ENCODE results near the gene KCTD14.
"Not testable (repeated sequence)": the region's sequence is repeated elsewhere in the genome, so short reads cannot be mapped to it uniquely, and the experiment has no call there.

The KCTD14 gene

DNA sequence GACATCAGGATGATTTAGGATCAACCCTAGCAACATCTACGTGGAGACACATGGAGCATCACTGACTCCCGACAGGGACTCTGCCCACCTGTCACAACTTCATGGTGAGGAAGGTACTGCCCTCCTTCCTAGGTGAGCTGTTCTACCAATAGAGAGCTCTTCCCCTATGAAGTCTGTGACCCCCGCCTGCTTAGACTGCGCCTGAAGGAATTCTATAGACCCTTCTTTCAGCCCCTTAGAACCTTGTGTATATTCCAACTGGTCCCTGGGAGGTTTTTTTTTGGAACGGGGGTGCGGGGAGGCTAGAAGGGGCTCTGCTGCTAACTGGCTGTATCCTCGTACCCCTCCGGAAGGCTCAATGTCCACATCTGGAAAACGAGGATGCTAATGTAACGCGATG is 29.2 kb downstream of the KCTD14 start:
- ATAC-seq (ENCODE audit: low read depth): no peak
- no peaks in the 10 kb centered on the region for H3K27me3 ChIP-seq (ENCODE audit: insufficient read depth, poor library complexity, severe bottlenecking)
- peak overlapping the region; percentile 52 for H3K27ac ChIP-seq (ENCODE audit: poor library complexity, severe bottlenecking)
- H3K4me1 ChIP-seq (ENCODE audit: insufficient read depth, poor library complexity, severe bottlenecking): no peaks in the 10 kb centered on the region
- H3K36me3 ChIP-seq (ENCODE audit: low read depth): peaks cover 18% of the 10 kb centered on the region; the same call in 1 of the 2 replicates
- H3K9me3 ChIP-seq (ENCODE audit: severe bottlenecking): no peaks in the 10 kb centered on the region
- DNase-seq (ENCODE audit: low spot score): no peak
- H3K4me3 ChIP-seq (ENCODE audit: severe bottlenecking): peak overlapping the region; percentile 66
- TF ChIP-seq, protein P1, sequence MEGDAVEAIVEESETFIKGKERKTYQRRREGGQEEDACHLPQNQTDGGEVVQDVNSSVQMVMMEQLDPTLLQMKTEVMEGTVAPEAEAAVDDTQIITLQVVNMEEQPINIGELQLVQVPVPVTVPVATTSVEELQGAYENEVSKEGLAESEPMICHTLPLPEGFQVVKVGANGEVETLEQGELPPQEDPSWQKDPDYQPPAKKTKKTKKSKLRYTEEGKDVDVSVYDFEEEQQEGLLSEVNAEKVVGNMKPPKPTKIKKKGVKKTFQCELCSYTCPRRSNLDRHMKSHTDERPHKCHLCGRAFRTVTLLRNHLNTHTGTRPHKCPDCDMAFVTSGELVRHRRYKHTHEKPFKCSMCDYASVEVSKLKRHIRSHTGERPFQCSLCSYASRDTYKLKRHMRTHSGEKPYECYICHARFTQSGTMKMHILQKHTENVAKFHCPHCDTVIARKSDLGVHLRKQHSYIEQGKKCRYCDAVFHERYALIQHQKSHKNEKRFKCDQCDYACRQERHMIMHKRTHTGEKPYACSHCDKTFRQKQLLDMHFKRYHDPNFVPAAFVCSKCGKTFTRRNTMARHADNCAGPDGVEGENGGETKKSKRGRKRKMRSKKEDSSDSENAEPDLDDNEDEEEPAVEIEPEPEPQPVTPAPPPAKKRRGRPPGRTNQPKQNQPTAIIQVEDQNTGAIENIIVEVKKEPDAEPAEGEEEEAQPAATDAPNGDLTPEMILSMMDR (IDR thresholded peaks at IDR 0.05; ENCODE audit: poor library complexity, severe bottlenecking): no peak

DNA sequence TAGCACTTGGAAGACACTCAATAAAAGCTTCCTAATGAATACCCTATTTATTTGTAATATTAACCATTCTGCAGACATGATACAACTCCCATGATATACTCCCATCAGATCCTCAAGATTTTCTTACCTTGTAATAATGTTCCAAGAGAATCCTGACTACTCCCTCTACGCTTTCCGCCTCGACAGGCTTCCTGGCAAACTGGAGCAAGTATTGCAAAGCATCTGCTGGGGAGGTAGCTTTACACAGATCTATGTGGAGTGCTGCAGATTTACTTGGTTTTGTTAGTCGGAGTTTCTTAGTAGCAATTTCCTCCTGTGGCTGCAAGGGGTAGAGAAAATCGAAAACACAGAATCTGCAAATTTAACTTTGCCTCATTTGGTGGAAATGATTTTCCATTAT is 32.1 kb downstream of the KCTD14 start:
- Histone ChIP-seq H3K27ac (ENCODE audit: poor library complexity, severe bottlenecking) (no peak overlapping the region), H3K27me3 (ENCODE audit: insufficient read depth, poor library complexity, severe bottlenecking) (no peaks in the 10 kb centered on the region), H3K36me3 (ENCODE audit: low read depth) (peaks cover 41% of the 10 kb centered on the region), H3K4me1 (ENCODE audit: insufficient read depth, poor library complexity, severe bottlenecking) (no peaks in the 10 kb centered on the region), H3K4me3 (ENCODE audit: severe bottlenecking) (no peak overlapping the region), H3K9me3 (ENCODE audit: severe bottlenecking) (no peaks in the 10 kb centered on the region)
- DNase-seq (ENCODE audit: low spot score) (no peak), ATAC-seq (ENCODE audit: low read depth) (no peak)
- TF ChIP-seq, protein P1 (IDR thresholded peaks at IDR 0.05; ENCODE audit: poor library complexity, severe bottlenecking): no peak

DNA sequence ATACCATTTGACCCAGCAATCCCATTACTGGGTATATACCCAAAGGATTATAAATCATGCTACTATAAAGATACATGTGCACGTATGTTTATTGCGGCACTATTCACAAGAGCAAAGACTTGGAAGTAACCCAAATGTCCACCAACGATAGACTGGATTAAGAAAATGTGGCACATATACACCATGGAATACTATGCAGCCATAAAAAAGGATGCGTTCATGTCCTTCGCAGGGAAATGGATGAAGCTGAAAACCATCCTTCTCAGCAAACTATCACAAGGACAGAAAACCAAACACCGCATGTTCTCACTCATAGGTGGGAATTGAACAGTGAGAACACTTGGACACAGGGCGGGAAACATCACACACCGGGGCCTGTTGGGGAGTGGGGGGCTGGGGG is 36.6 kb downstream of the KCTD14 start:
- not testable (repeated sequence) for H3K9me3 ChIP-seq (ENCODE audit: severe bottlenecking); H3K4me3 ChIP-seq (ENCODE audit: severe bottlenecking); H3K27ac ChIP-seq (ENCODE audit: poor library complexity, severe bottlenecking); H3K4me1 ChIP-seq (ENCODE audit: insufficient read depth, poor library complexity, severe bottlenecking); ATAC-seq (ENCODE audit: low read depth); H3K27me3 ChIP-seq (ENCODE audit: insufficient read depth, poor library complexity, severe bottlenecking); DNase-seq (ENCODE audit: low spot score)
- peaks cover 62% of the 10 kb centered on the region for H3K36me3 ChIP-seq (ENCODE audit: low read depth)

DNA sequence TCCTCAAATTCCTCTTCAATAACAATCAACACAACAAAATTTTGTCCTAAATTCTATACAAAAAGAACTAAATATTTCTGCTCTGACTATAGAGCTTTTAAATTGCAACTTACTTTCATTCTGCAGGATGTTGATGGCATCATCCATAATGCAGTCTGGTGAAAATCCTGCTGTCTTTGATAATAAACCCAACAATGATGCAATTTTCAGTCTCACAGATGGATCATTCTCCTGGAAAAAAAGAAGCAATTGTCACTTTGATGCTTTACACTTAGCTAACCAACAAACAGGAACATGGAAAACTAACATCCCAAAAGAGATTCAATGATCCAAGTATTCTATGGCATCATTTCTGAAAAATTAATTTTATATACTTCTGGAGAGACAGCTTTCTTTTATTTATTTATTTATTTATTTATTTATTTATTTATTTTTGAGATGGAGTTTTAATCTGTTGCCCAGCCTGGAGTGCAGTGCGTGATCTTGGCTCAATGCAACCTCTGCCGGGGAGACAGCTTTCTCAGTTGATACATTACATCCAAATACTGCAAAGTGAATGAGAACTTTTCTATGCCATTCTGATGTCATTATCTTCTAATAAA is 41.6 kb downstream of the KCTD14 start:
- ATAC-seq (ENCODE audit: low read depth) (no peak), DNase-seq (ENCODE audit: low spot score) (no peak)
- H3K27me3 ChIP-seq (ENCODE audit: insufficient read depth, poor library complexity, severe bottlenecking): no peaks in the 10 kb centered on the region
- no peaks in the 10 kb centered on the region for H3K4me1 ChIP-seq (ENCODE audit: insufficient read depth, poor library complexity, severe bottlenecking)
- no peak overlapping the region for H3K4me3 ChIP-seq (ENCODE audit: severe bottlenecking)
- TF ChIP-seq, protein P1 (IDR thresholded peaks at IDR 0.05; ENCODE audit: poor library complexity, severe bottlenecking): no peak
- no peak overlapping the region for H3K27ac ChIP-seq (ENCODE audit: poor library complexity, severe bottlenecking)
- no peaks in the 10 kb centered on the region for H3K9me3 ChIP-seq (ENCODE audit: severe bottlenecking)
- peaks cover 53% of the 10 kb centered on the region for H3K36me3 ChIP-seq (ENCODE audit: low read depth)

DNA sequence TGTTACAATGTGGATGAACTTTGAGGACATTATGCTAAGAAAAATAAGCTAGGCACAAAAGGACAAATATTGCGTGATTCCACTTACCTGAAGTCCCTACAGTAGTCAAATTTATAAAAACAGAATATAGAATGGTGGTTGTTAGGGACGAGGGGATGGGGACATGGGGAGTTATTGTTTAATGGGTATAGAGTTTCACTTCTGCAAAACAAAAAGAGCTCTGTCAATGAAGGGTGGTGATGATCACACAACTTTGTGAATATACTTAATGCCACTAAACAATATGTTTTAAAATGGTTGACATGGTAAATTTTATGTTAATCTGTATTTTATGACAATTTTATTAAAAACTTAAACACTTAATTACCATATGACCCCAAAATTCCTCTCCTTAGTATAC is 54.7 kb downstream of the KCTD14 start:
- no peaks in the 10 kb centered on the region for H3K27me3 ChIP-seq (ENCODE audit: insufficient read depth, poor library complexity, severe bottlenecking)
- TF ChIP-seq, protein P1 (IDR thresholded peaks at IDR 0.05; ENCODE audit: poor library complexity, severe bottlenecking): no peak
- ATAC-seq (ENCODE audit: low read depth): no peak
- H3K4me3 ChIP-seq (ENCODE audit: severe bottlenecking): no peak overlapping the region
- no peak for DNase-seq (ENCODE audit: low spot score)
- peaks cover 4% of the 10 kb centered on the region; the same call in 1 of the 2 replicates for H3K36me3 ChIP-seq (ENCODE audit: low read depth)
- no peaks in the 10 kb centered on the region for H3K4me1 ChIP-seq (ENCODE audit: insufficient read depth, poor library complexity, severe bottlenecking)
- H3K9me3 ChIP-seq (ENCODE audit: severe bottlenecking): no peaks in the 10 kb centered on the region
- H3K27ac ChIP-seq (ENCODE audit: poor library complexity, severe bottlenecking): no peak overlapping the region

Data from RWPE2 (cell line).